Neural crest cell (in vitro differentiated cells): ENCODE results near the gene GID8. TPM values are rescaled to one million over a fixed set of nuclear protein-coding genes. Genes with fewer than 3 reads are reported as not detected.

Experiments
- DNase-seq: peaks from one replicate; pipeline ENCODE4 v3.0.0; 2021; ENCODE audit warnings: low read depth, mixed read lengths, low spot score
- H3K27ac Mint-ChIP-seq: one replicate; pipeline ENCODE4 v1.8.0; 2021; ENCODE audit warnings: mild to moderate bottlenecking, mixed read lengths; ENCODE audit not compliant: unreplicated experiment
- H3K27me3 Mint-ChIP-seq: 2 replicates; pipeline ENCODE4 v1.8.0; 2021; ENCODE audit warnings: low read depth, mild to moderate bottlenecking, mixed read lengths
- H3K36me3 Mint-ChIP-seq: 2 replicates; pipeline ENCODE4 v1.8.0; 2021; ENCODE audit warnings: low read depth, mild to moderate bottlenecking, mixed read lengths
- H3K4me1 Mint-ChIP-seq: 2 replicates; pipeline ENCODE4 v1.8.0; 2021; ENCODE audit warnings: mixed read lengths
- H3K4me3 Mint-ChIP-seq: one replicate; pipeline ENCODE4 v1.8.0; 2021; ENCODE audit warnings: mild to moderate bottlenecking, mixed read lengths
- H3K9me3 Mint-ChIP-seq: 2 replicates; pipeline ENCODE4 v1.8.0; 2021; ENCODE audit warnings: mixed read lengths
- CTCF ChIP-seq: fragments of 200-600 bp; sonication (generic); conservative IDR thresholded peaks from 2 replicates; pipeline ENCODE4 v1.5.0; 2021; ENCODE audit warnings: antibody characterized with exemption, mild to moderate bottlenecking
- total RNA-seq: library from RNA; stranded (reverse); gene quantifications from 2 replicates; pipeline ENCODE4 v1.2.1, GENCODE V29; 2021

GID8 gene
- total RNA-seq, 1 donor from 2014 or later: 62.3 TPM

GRCh38 chr20:62955519-62956386 lies 17.8 kb downstream of the GID8 start:
- no peak overlapping the region for H3K27ac Mint-ChIP-seq

GRCh38 chr20:62956387-62957135 lies 18.6 kb downstream of the GID8 start:
- Mint-ChIP-seq H3K36me3 (no peaks in the 10 kb centered on the region), H3K27ac (no peak overlapping the region), H3K4me3 (no peak overlapping the region), H3K27me3 (no peaks in the 10 kb centered on the region), H3K9me3 (no peaks in the 10 kb centered on the region), H3K4me1 (peaks cover 17% of the 10 kb centered on the region)
- no peak for TF ChIP-seq CTCF
- DNase-seq: no peak

More at GRCh38 chr20:62955519-62956386, 17.8 kb downstream of the GID8 start:
- peaks cover 17% of the 10 kb centered on the region for H3K4me1 Mint-ChIP-seq
- no peaks in the 10 kb centered on the region for H3K27me3 Mint-ChIP-seq
- no peak for DNase-seq
- no peaks in the 10 kb centered on the region for H3K9me3 Mint-ChIP-seq
- TF ChIP-seq CTCF: no peak
- H3K4me3 Mint-ChIP-seq: no peak overlapping the region
- H3K36me3 Mint-ChIP-seq: no peaks in the 10 kb centered on the region

GRCh38 chr20:62957136-62958117 lies 19.5 kb downstream of the GID8 start:
- Mint-ChIP-seq H3K9me3 (no peaks in the 10 kb centered on the region), H3K27ac (no peak overlapping the region), H3K4me3 (no peak overlapping the region), H3K4me1 (peaks cover 14% of the 10 kb centered on the region), H3K36me3 (no peaks in the 10 kb centered on the region), H3K27me3 (no peaks in the 10 kb centered on the region)
- no peak for DNase-seq
- TF ChIP-seq CTCF: no peak

- no peak overlapping the region for H3K27ac Mint-ChIP-seq
- H3K27me3 Mint-ChIP-seq: no peaks in the 10 kb centered on the region
- H3K4me3 Mint-ChIP-seq: no peak overlapping the region
- H3K4me1 Mint-ChIP-seq: peaks cover 11% of the 10 kb centered on the region
- TF ChIP-seq CTCF: no peak
- H3K9me3 Mint-ChIP-seq: no peaks in the 10 kb centered on the region
- DNase-seq: no peak
- H3K36me3 Mint-ChIP-seq: no peaks in the 10 kb centered on the region
Measured at GRCh38 chr20:62958388-62959100, 20.6 kb downstream of the GID8 start.
